Peyer's patch (tissue), 4 donors: Measurements from ENCODE around the gene COX5B.

Experiments
- CTCF ChIP-seq, 6 experiments: fragments of 450-650 bp in 4 of 6; fragments of 200-600 bp in 2 of 6; sonication (generic) in 1 of 6; IDR thresholded peaks; one replicate each; pipeline ENCODE4 v1.5.1; 2017 to 2019; ENCODE audit warnings: antibody characterized with exemption in 6 of 6, mild to moderate bottlenecking in 3 of 6, moderate library complexity in 1 of 6
- POLR2A ChIP-seq, 2 donors: fragments of 450-650 bp; IDR thresholded peaks; one replicate each; pipeline ENCODE4 v1.5.1; 2017; ENCODE audit warnings: antibody characterized with exemption in 2 of 2, mild to moderate bottlenecking in 2 of 2, moderate library complexity in 2 of 2

- TF ChIP-seq CTCF (IDR thresholded peaks at IDR 0.05) (no peak), POLR2A (IDR thresholded peaks at IDR 0.05) (no peak)
Measured at GRCh38 chr2:97656905-97657587, 11.2 kb downstream of the COX5B start.
